ENCODE measurements around the gene MAB21L4. TPM values are rescaled to one million over a fixed set of nuclear protein-coding genes. Genes with fewer than 3 reads are reported as not detected.
A peak's percentile ranks its signal among the peaks of the same experiment; 100 is the strongest.

MAB21L4 gene
- total RNA-seq, 2 donors from 2014 or later: not detected

DNA sequence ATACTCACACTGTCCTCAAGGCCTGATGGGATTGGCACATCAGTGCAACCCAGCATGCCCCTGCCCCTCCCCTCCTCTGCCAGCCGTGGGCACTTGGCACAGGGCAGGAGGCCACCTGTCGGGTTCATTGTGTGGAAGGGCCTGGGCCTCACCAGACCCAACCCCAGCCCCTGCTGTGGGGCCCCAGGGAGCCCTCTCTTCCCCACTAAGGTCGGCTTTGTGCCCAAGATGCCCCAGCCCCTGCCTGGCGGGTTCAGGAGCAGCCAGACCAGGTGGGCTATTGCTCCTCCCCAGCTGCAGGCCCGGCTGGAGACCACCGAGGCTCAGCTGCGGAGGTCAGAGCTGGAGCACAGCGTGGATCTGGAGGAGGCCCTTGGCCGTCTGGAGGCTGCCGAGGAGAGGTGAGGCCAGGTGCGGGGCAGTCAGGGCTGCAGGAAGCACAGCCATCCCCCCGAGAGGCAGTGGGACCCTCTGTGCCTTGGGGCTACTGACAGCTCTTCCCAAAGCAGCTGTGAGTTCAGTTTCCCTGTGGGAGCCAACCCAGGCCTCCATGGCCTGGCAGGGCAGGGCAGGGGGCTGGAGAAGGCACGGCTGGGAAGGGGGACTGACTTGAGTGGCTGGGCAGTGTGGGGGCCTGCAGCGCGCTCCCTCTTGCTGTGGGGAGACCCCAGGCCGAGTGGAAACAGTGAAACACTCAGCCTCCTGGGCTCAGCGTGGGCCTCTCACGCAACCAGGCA is 26.5 kb upstream of the MAB21L4 start:
- Histone ChIP-seq H3K36me3 (no peaks in the 10 kb centered on the region), H3K27me3 (replicated peaks; ENCODE audit: insufficient read depth) (no peaks in the 10 kb centered on the region), H3K27ac (no peak overlapping the region), H3K4me3 (no peak overlapping the region), H3K4me1 (ENCODE audit: control insufficient read depth in 1 of 2, low read depth in 2 of 2) (peaks cover 7 to 12% of the 10 kb centered on the region in 2 donors), H3K9me3 (no peaks in the 10 kb centered on the region)
- DNase-seq (ENCODE audit: low spot score): no peak
- no peak for ATAC-seq (ENCODE audit: insufficient number of reproducible peaks, low FRiP score, low read depth)
- TF ChIP-seq, protein P1, sequence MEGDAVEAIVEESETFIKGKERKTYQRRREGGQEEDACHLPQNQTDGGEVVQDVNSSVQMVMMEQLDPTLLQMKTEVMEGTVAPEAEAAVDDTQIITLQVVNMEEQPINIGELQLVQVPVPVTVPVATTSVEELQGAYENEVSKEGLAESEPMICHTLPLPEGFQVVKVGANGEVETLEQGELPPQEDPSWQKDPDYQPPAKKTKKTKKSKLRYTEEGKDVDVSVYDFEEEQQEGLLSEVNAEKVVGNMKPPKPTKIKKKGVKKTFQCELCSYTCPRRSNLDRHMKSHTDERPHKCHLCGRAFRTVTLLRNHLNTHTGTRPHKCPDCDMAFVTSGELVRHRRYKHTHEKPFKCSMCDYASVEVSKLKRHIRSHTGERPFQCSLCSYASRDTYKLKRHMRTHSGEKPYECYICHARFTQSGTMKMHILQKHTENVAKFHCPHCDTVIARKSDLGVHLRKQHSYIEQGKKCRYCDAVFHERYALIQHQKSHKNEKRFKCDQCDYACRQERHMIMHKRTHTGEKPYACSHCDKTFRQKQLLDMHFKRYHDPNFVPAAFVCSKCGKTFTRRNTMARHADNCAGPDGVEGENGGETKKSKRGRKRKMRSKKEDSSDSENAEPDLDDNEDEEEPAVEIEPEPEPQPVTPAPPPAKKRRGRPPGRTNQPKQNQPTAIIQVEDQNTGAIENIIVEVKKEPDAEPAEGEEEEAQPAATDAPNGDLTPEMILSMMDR (IDR thresholded peaks at IDR 0.05): no peak

DNA sequence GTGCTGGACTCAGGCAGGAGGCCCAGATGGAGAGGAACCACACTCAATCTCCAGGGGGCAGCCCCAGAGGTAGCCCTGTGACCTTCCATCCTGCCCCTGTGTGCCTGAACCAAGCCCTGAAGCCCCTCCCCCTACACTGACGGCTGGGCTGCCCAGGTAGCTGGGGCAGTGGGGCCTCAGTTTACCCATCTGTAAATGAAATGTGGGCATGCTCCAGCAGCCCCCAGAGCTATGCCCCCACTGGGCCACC is 26.0 kb upstream of the MAB21L4 start:
- ATAC-seq (ENCODE audit: insufficient number of reproducible peaks, low FRiP score, low read depth) (no peak), DNase-seq (ENCODE audit: low spot score) (no peak)
- Histone ChIP-seq H3K9me3 (no peaks in the 10 kb centered on the region), H3K4me1 (ENCODE audit: control insufficient read depth in 1 of 2, low read depth in 2 of 2) (peaks cover 7 to 17% of the 10 kb centered on the region in 2 donors), H3K36me3 (no peaks in the 10 kb centered on the region), H3K27me3 (replicated peaks; ENCODE audit: insufficient read depth) (no peaks in the 10 kb centered on the region), H3K4me3 (no peak overlapping the region), H3K27ac (no peak overlapping the region)
- TF ChIP-seq, protein P1 (IDR thresholded peaks at IDR 0.05): no peak

- no peak overlapping the region for H3K4me3 ChIP-seq
- peak overlapping the region in 1 of 2 donors; percentile 73 for H3K27ac ChIP-seq
- peak; percentile 47 for ATAC-seq (ENCODE audit: insufficient number of reproducible peaks, low FRiP score, low read depth)
Observed at GRCh38 chr2:240921311-240921994, 25.5 kb upstream of the MAB21L4 start.

GRCh38 chr2:240920783-240921231 is 24.9 kb upstream of the MAB21L4 start:
- Histone ChIP-seq H3K27ac (peak overlapping the region in 1 of 2 donors; percentile 73), H3K36me3 (no peaks in the 10 kb centered on the region), H3K9me3 (no peaks in the 10 kb centered on the region), H3K4me3 (no peak overlapping the region), H3K4me1 (ENCODE audit: control insufficient read depth in 1 of 2, low read depth in 2 of 2) (peaks cover 12 to 20% of the 10 kb centered on the region in 2 donors), H3K27me3 (replicated peaks; ENCODE audit: insufficient read depth) (no peaks in the 10 kb centered on the region)
- TF ChIP-seq, protein P1 (IDR thresholded peaks at IDR 0.05): no peak
- no peak for DNase-seq (ENCODE audit: low spot score)
- no peak for ATAC-seq (ENCODE audit: insufficient number of reproducible peaks, low FRiP score, low read depth)

More at GRCh38 chr2:240921311-240921994, 25.5 kb upstream of the MAB21L4 start:
- H3K36me3 ChIP-seq: no peaks in the 10 kb centered on the region
- H3K27me3 ChIP-seq (replicated peaks; ENCODE audit: insufficient read depth): no peaks in the 10 kb centered on the region
- peak; percentile 37 for DNase-seq (ENCODE audit: low spot score)
- peaks cover 10 to 20% of the 10 kb centered on the region in 2 donors for H3K4me1 ChIP-seq (ENCODE audit: control insufficient read depth in 1 of 2, low read depth in 2 of 2)
- H3K9me3 ChIP-seq: no peaks in the 10 kb centered on the region
- TF ChIP-seq, protein P1 (IDR thresholded peaks at IDR 0.05): no peak

Data from thoracic aorta (tissue), 2 donors.